GM21528 (cell line): ENCODE results near the gene GRK3.
"Not testable (repeated sequence)": the region's sequence is repeated elsewhere in the genome, so short reads cannot be mapped to it uniquely, and the experiment has no call there.

Experiments
- ATAC-seq: cut with Tn5 transposase; IDR thresholded peaks from one replicate; pipeline ENCODE4 v1.9.1; 2021; ENCODE audit warnings: mild to moderate bottlenecking, moderate library complexity; ENCODE audit not compliant: unreplicated experiment, low FRiP score

Gene GRK3

GRCh38 chr22:25548866-25549464 is 15.5 kb upstream of the GRK3 start:
- no peak for ATAC-seq

GRCh38 chr22:25551396-25551795 is 13.1 kb upstream of the GRK3 start:
- no peak for ATAC-seq

GRCh38 chr22:25552405-25552804 is 12.1 kb upstream of the GRK3 start:
- not testable (repeated sequence) for ATAC-seq

- ATAC-seq: no peak
Observed at GRCh38 chr22:25553131-25553530, 11.3 kb upstream of the GRK3 start.

GRCh38 chr22:25554238-25554671 is 10.2 kb upstream of the GRK3 start:
- no peak for ATAC-seq

GRCh38 chr22:25554689-25555088 is 9.8 kb upstream of the GRK3 start:
- no peak for ATAC-seq

- no peak for ATAC-seq
Observed at GRCh38 chr22:25555586-25555985, 8.9 kb upstream of the GRK3 start.

GRCh38 chr22:25557218-25557617 is 7.3 kb upstream of the GRK3 start:
- ATAC-seq: no peak

GRCh38 chr22:25558341-25558740 is 6.1 kb upstream of the GRK3 start:
- no peak for ATAC-seq

- ATAC-seq: not testable (repeated sequence)
Observed at GRCh38 chr22:25559910-25560309, 4.6 kb upstream of the GRK3 start.

GRCh38 chr22:25561182-25561581 is 3.3 kb upstream of the GRK3 start:
- ATAC-seq: not testable (repeated sequence)

GRCh38 chr22:25561927-25562326 is 2.5 kb upstream of the GRK3 start:
- not testable (repeated sequence) for ATAC-seq

- ATAC-seq: not testable (repeated sequence)
Observed at GRCh38 chr22:25562966-25563760, 1.3 kb upstream of the GRK3 start.

- ATAC-seq: peak; percentile 13
Observed at GRCh38 chr22:25563761-25564319, 635 bp upstream of the GRK3 start.

GRCh38 chr22:25564979-25565677 is 653 bp downstream of the GRK3 start:
- ATAC-seq: no peak

- no peak for ATAC-seq
Observed at GRCh38 chr22:25566186-25566897, 1.9 kb downstream of the GRK3 start.

GRCh38 chr22:25566898-25567235 is 2.4 kb downstream of the GRK3 start:
- no peak for ATAC-seq

GRCh38 chr22:25567251-25567675 is 2.8 kb downstream of the GRK3 start:
- ATAC-seq: no peak

GRCh38 chr22:25568066-25568465 is 3.6 kb downstream of the GRK3 start:
- ATAC-seq: not testable (repeated sequence)

GRCh38 chr22:25569361-25569760 is 4.9 kb downstream of the GRK3 start:
- ATAC-seq: no peak

GRCh38 chr22:25569983-25570382 is 5.5 kb downstream of the GRK3 start:
- no peak for ATAC-seq
